ENCODE measurements around the gene GSG1L. TPM values are rescaled to one million over a fixed set of nuclear protein-coding genes. Genes with fewer than 3 reads are reported as not detected.

GSG1L gene
- total and polyA plus RNA-seq, 9 of the 15 experiments (the other 6 are each of a cell fraction or from before 2014, with no cell fraction given), result not detected

- TF ChIP-seq, protein P1, sequence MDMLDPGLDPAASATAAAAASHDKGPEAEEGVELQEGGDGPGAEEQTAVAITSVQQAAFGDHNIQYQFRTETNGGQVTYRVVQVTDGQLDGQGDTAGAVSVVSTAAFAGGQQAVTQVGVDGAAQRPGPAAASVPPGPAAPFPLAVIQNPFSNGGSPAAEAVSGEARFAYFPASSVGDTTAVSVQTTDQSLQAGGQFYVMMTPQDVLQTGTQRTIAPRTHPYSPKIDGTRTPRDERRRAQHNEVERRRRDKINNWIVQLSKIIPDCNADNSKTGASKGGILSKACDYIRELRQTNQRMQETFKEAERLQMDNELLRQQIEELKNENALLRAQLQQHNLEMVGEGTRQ (CRISPR knock-in tag; IDR thresholded peaks at IDR 0.05), result peak; percentile 94
- TF ChIP-seq CHD2 (IDR thresholded peaks at IDR 0.05; ENCODE audit: low read depth, low read length) (no peak), ZNF263 (CRISPR knock-in tag; IDR thresholded peaks at IDR 0.05; ENCODE audit: borderline replicate concordance) (no peak)
These were observed 81.3 kb downstream of the GSG1L start (continued) for GRCh38 chr16:27982184-27982583.

GRCh38 chr16:27980919-27981700, 82.4 kb downstream of the GSG1L start:
- WGBS (ENCODE audit: insufficient coverage, low coverage, missing lambda C conversion rate), result 4% methylated on average over 9 of the region's 9 CpGs

More at GRCh38 chr16:27980919-27981700, 82.4 kb downstream of the GSG1L start:
- intact Hi-C loops (cut with micrococcal nuclease) (no loop called here), in situ Hi-C loops (cut with MboI) (no loop called here)
- ChIA-PET CTCF (ENCODE audit: low intra/inter-chr PET ratio) (no interaction called here), POLR2A (interaction anchor here (0.7 to 1.2 kb wide), 2 partner anchors 9 to 19 kb away, joined by 3 to 5 read pairs; no protein-coding TSS in a partner anchor)
- Histone ChIP-seq H3K9me3 (replicated peaks; ENCODE audit: control insufficient read depth, insufficient read depth, low read depth, low read length) (no peaks in the 10 kb centered on the region), H3K36me3 (ENCODE audit: control insufficient read depth, insufficient read depth, low read length) (no peaks in the 10 kb centered on the region), H3K4me2 (ENCODE audit: insufficient read depth, low read length) (no peak overlapping the region), H4K20me1 (replicated peaks; ENCODE audit: control insufficient read depth, insufficient read depth, low read length) (no peaks in the 10 kb centered on the region), H3K4me3 (no peak overlapping the region), H3K9ac (ENCODE audit: insufficient read depth in 1 of 2, low read depth in 2 of 2, low read length in 2 of 2) (no peak overlapping the region), H3K27me3 (ENCODE audit: control insufficient read depth in 2 of 2, insufficient read depth in 2 of 2, low read length in 2 of 2) (peaks cover 5 to 17% of the 10 kb centered on the region in 2 experiments; a peak in 3 of 5 replicates), H3K79me2 (ENCODE audit: control insufficient read depth, insufficient read depth, low read length) (no peaks in the 10 kb centered on the region), H3K27ac (ENCODE audit: extremely low read depth, low read depth, low read length) (no peak overlapping the region), H3K9me1 (ENCODE audit: control insufficient read depth, insufficient read depth, low read length) (no peaks in the 10 kb centered on the region), H3K4me1 (replicated peaks in 1 of 2; ENCODE audit: control insufficient read depth in 2 of 2, insufficient read depth in 2 of 2, low read length in 2 of 2) (no peaks in the 10 kb centered on the region), H2AFZ (ENCODE audit: low read depth, low read length) (no peak overlapping the region)
- no peak for DNase-seq (ENCODE audit: extremely low read depth in 1 of 4, low spot score in 3 of 4)
- BruUV-seq (replicated peaks), result no TSS peak
- no peak for ATAC-seq
- FAIRE-seq, result no peak
- TF ChIP-seq ARID2 (IDR thresholded peaks at IDR 0.05) (no peak), NFIC (IDR thresholded peaks at IDR 0.05) (peak; percentile 21; the same call in 1 of the 2 replicates)

All from K562 (cell line).